ENCODE results near the gene KDM5C. TPM values are rescaled to one million over a fixed set of nuclear protein-coding genes. Genes with fewer than 3 reads are reported as not detected.

Gene KDM5C
- total and polyA plus RNA-seq, 9 of the 15 experiments (the other 6 are each of a cell fraction or from before 2014, with no cell fraction given): 0.62 to 136 (median 52.4) TPM

DNA sequence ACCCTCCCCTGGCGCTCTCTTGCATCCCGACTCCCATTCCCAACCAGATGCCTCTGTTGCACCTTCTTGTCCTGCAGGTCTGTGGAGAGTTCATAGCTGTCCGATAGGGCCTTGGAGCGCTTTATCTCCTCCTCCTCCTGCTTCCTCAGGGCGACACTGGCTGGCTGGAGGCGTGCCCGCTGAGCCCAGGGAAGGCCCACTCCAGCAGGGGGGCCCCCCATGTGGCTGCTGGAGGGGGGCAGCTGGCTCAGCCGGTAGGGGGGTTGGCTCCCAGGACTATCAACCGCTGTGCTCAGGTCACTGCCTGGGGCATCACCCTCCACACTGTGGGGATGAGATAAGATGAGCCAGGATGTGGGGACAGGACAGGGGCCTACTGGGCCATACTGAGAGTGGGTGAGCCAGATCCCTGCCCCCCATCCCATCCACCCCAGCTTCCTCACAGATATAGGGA lies 30.8 kb upstream of the KDM5C start (continued):
- TF ChIP-seq, protein P1, sequence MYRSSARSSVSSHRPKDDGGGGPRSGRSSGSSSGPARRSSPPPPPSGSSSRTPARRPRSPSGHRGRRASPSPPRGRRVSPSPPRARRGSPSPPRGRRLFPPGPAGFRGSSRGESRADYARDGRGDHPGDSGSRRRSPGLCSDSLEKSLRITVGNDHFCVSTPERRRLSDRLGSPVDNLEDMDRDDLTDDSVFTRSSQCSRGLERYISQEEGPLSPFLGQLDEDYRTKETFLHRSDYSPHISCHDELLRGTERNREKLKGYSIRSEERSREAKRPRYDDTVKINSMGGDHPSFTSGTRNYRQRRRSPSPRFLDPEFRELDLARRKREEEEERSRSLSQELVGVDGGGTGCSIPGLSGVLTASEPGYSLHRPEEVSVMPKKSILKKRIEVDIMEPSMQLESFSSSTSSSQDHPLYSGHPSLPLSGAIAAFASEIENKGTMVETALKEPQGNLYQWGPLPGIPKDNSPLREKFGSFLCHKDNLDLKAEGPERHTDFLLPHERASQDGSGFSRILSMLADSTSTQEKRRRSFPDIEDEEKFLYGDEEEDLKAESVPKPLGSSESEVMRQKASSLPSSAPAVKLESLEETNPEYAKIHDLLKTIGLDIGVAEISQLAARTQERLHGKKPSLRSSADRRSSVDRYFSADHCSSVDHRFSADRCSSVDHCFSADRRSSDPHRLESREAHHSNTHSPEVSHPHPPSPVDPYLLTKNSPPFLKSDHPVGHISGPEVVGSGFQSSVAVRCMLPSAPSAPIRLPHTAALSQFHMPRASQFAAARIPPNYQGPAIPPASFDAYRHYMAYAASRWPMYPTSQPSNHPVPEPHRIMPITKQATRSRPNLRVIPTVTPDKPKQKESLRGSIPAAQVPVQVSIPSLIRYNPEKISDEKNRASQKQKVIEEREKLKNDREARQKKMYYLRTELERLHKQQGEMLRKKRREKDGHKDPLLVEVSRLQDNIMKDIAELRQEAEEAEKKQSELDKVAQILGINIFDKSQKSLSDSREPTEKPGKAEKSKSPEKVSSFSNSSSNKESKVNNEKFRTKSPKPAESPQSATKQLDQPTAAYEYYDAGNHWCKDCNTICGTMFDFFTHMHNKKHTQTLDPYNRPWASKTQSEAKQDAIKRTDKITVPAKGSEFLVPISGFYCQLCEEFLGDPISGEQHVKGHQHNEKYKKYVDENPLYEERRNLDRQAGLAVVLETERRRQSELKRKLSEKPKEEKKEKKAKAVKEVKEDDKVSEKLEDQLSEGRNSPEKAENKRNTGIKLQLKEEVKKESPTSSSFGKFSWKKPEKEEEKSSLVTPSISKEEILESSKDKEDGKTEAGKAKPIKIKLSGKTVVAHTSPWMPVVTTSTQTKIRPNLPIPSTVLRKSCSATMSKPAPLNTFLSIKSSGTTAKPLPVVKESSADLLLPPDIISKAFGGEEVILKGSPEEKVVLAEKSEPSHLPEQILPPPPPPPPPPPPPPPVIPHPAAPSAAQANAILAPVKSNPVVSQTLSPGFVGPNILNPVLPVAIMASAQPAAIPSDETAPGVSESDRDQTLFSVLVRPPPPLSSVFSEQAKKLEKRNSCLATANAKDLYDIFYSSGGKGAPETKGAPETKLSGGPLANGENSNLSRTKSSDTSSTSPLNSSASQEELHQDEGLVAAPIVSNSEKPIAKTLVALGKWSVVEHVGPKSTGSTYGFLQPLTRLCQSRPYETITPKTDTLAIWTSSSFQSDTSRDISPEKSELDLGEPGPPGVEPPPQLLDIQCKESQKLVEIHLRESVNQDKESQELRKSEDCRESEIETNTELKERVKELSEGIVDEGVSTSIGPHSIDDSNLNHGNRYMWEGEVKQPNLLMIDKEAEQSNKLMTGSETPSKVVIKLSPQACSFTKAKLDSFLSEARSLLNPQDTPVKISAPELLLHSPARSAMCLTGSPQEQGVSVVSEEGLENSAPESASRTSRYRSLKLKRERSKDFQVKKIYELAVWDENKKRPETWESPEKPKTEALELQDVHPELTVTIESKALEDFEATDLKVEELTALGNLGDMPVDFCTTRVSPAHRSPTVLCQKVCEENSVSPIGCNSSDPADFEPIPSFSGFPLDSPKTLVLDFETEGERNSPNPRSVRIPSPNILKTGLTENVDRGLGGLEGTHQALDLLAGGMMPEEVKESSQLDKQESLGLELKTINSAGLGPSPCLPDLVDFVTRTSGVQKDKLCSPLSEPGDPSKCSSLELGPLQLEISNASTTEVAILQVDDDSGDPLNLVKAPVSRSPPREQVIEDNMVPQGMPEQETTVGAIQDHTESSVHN (IDR thresholded peaks at IDR 0.05; ENCODE audit: borderline replicate concordance in 1 of 2, low read depth in 1 of 2): no peak
- TF ChIP-seq ZNF780A (CRISPR knock-in tag; IDR thresholded peaks at IDR 0.05): no peak
- TF ChIP-seq, protein P2, sequence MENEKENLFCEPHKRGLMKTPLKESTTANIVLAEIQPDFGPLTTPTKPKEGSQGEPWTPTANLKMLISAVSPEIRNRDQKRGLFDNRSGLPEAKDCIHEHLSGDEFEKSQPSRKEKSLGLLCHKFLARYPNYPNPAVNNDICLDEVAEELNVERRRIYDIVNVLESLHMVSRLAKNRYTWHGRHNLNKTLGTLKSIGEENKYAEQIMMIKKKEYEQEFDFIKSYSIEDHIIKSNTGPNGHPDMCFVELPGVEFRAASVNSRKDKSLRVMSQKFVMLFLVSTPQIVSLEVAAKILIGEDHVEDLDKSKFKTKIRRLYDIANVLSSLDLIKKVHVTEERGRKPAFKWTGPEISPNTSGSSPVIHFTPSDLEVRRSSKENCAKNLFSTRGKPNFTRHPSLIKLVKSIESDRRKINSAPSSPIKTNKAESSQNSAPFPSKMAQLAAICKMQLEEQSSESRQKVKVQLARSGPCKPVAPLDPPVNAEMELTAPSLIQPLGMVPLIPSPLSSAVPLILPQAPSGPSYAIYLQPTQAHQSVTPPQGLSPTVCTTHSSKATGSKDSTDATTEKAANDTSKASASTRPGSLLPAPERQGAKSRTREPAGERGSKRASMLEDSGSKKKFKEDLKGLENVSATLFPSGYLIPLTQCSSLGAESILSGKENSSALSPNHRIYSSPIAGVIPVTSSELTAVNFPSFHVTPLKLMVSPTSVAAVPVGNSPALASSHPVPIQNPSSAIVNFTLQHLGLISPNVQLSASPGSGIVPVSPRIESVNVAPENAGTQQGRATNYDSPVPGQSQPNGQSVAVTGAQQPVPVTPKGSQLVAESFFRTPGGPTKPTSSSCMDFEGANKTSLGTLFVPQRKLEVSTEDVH (IDR thresholded peaks at IDR 0.05; ENCODE audit: low read depth, partially characterized antibody): no peak
- TF ChIP-seq ZNF445 (CRISPR knock-in tag; IDR thresholded peaks at IDR 0.05; ENCODE audit: low read depth): no peak
- TF ChIP-seq EGR1 (conservative IDR thresholded peaks at IDR 0.05): peak; percentile 43
- TF ChIP-seq SNIP1 (IDR thresholded peaks at IDR 0.05; ENCODE audit: low read depth): no peak
- TF ChIP-seq CBX2 (IDR thresholded peaks at IDR 0.05; ENCODE audit: insufficient read depth, low read length, poor library complexity, severe bottlenecking): no peak
- TF ChIP-seq, protein P3, sequence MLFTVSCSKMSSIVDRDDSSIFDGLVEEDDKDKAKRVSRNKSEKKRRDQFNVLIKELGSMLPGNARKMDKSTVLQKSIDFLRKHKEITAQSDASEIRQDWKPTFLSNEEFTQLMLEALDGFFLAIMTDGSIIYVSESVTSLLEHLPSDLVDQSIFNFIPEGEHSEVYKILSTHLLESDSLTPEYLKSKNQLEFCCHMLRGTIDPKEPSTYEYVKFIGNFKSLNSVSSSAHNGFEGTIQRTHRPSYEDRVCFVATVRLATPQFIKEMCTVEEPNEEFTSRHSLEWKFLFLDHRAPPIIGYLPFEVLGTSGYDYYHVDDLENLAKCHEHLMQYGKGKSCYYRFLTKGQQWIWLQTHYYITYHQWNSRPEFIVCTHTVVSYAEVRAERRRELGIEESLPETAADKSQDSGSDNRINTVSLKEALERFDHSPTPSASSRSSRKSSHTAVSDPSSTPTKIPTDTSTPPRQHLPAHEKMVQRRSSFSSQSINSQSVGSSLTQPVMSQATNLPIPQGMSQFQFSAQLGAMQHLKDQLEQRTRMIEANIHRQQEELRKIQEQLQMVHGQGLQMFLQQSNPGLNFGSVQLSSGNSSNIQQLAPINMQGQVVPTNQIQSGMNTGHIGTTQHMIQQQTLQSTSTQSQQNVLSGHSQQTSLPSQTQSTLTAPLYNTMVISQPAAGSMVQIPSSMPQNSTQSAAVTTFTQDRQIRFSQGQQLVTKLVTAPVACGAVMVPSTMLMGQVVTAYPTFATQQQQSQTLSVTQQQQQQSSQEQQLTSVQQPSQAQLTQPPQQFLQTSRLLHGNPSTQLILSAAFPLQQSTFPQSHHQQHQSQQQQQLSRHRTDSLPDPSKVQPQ (CRISPR knock-in tag; IDR thresholded peaks at IDR 0.05; ENCODE audit: borderline replicate concordance): no peak
- peak; percentile 32; the same call in 1 of the 2 replicates for TF ChIP-seq RAD51 (IDR thresholded peaks at IDR 0.05; ENCODE audit: borderline replicate concordance, low read depth)
- no peak for TF ChIP-seq DDX20 (tag; IDR thresholded peaks at IDR 0.05; ENCODE audit: low read depth)
- no peak for TF ChIP-seq SIRT6 (IDR thresholded peaks at IDR 0.05; ENCODE audit: low read depth, low read length)
- TF ChIP-seq ZKSCAN8 (CRISPR knock-in tag; IDR thresholded peaks at IDR 0.05): no peak
- TF ChIP-seq ZNF507 (tag; conservative IDR thresholded peaks at IDR 0.05): no peak
- TF ChIP-seq, protein P4, sequence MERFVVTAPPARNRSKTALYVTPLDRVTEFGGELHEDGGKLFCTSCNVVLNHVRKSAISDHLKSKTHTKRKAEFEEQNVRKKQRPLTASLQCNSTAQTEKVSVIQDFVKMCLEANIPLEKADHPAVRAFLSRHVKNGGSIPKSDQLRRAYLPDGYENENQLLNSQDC (CRISPR knock-in tag; IDR thresholded peaks at IDR 0.05): no peak
